OCI-LY1 (cell line): ENCODE measurements around the gene SERPINA3.

Source experiments
- H2AFZ ChIP-seq: fragments of 200-600 bp; sonication (generic), shearing (Covaris generic); 2 replicates; pipeline ENCODE4 v1.6.0; 2014; ENCODE audit warnings: antibody characterized with exemption, mild to moderate bottlenecking, low read length
- H3F3A ChIP-seq: fragments of 200-600 bp; sonication (generic), shearing (Covaris generic); 2 replicates; pipeline ENCODE4 v1.6.0; 2014; ENCODE audit warnings: mild to moderate bottlenecking, antibody characterized with exemption, low read length, moderate library complexity; ENCODE audit not compliant: insufficient read depth
- H3K27ac ChIP-seq: fragments of 200-600 bp; sonication (generic); 2 replicates; pipeline ENCODE4 v1.5.1; 2014; ENCODE audit warnings: low read length, mixed run types, mild to moderate bottlenecking, low read depth; ENCODE audit not compliant: poor library complexity, severe bottlenecking
- H3K27me3 ChIP-seq: fragments of 200-600 bp; sonication (generic); 2 replicates; pipeline ENCODE4 v1.6.0; 2014; ENCODE audit warnings: antibody characterized with exemption, mild to moderate bottlenecking, low read length, moderate library complexity; ENCODE audit not compliant: insufficient read depth
- H3K36me3 ChIP-seq: fragments of 200-600 bp; sonication (generic); 2 replicates; pipeline ENCODE4 v1.6.1; 2014; ENCODE audit warnings: mild to moderate bottlenecking, antibody characterized with exemption, low read length, moderate library complexity, mixed read lengths; ENCODE audit not compliant: insufficient read depth
- H3K4me1 ChIP-seq: fragments of 200-600 bp; sonication (generic); 2 replicates; pipeline ENCODE4 v1.5.1; 2014; ENCODE audit warnings: mild to moderate bottlenecking, low read length, moderate library complexity; ENCODE audit not compliant: insufficient read depth, severe bottlenecking
- H3K4me2 ChIP-seq: fragments of 200-600 bp; sonication (generic), shearing (Covaris generic); 2 replicates; pipeline ENCODE4 v1.6.1; 2014; ENCODE audit warnings: low read length
- H3K4me3 ChIP-seq: fragments of 200-600 bp; sonication (generic); 2 replicates; pipeline ENCODE4 v1.5.1; 2014; ENCODE audit warnings: low read length, low read depth, mild to moderate bottlenecking, mixed read lengths; ENCODE audit not compliant: poor library complexity, severe bottlenecking
- H3K79me2 ChIP-seq: fragments of 200-600 bp; shearing (Covaris generic); 2 replicates; pipeline ENCODE4 v1.6.1; 2016; ENCODE audit warnings: mixed run types, low read length, mixed read lengths; ENCODE audit not compliant: insufficient read depth
- H3K9ac ChIP-seq: fragments of 200-600 bp; sonication (generic), shearing (Covaris generic); 2 replicates; pipeline ENCODE4 v1.6.1; 2014; ENCODE audit warnings: mild to moderate bottlenecking, low read length, mixed read lengths
- H3K9me2 ChIP-seq: fragments of 200-600 bp; sonication (generic), shearing (Covaris generic); 2 replicates; pipeline ENCODE4 v1.6.1; 2014; ENCODE audit warnings: low read depth, mild to moderate bottlenecking, low read length, mixed read lengths
- H3K9me3 ChIP-seq: fragments of 200-600 bp; shearing (Covaris generic); 2 replicates; pipeline ENCODE4 v1.6.1; 2014; ENCODE audit warnings: low read length, mixed read lengths
- H4K20me1 ChIP-seq: fragments of 200-600 bp; sonication (generic), shearing (Covaris generic); 2 replicates; pipeline ENCODE4 v1.6.0; 2016; ENCODE audit warnings: mild to moderate bottlenecking, low read length; ENCODE audit not compliant: insufficient read depth
- CTCF ChIP-seq: fragments of 200-600 bp; sonication (generic), shearing (Covaris generic); IDR thresholded peaks from 2 replicates; pipeline ENCODE4 v1.5.1; 2017; ENCODE audit warnings: mild to moderate bottlenecking, antibody characterized with exemption, low read length, moderate library complexity, mixed read lengths
- EZH2 ChIP-seq: fragments of 200-600 bp; sonication (generic), shearing (Covaris generic); IDR thresholded peaks from 2 replicates; pipeline ENCODE4 v1.8.0; 2017; ENCODE audit warnings: borderline replicate concordance, mixed run types, mild to moderate bottlenecking, antibody characterized with exemption, low read length, moderate library complexity, mixed read lengths

Gene SERPINA3

GRCh38 chr14:94632305-94632590, 20.1 kb downstream of the SERPINA3 start:
- H3K36me3 ChIP-seq, result no peaks in the 10 kb centered on the region
- no peaks in the 10 kb centered on the region for H4K20me1 ChIP-seq
- H3F3A ChIP-seq, result no peaks in the 10 kb centered on the region
- H3K9me3 ChIP-seq, result no peaks in the 10 kb centered on the region
- H3K27ac ChIP-seq, result no peak overlapping the region
- no peaks in the 10 kb centered on the region for H3K79me2 ChIP-seq
- H2AFZ ChIP-seq, result no peak overlapping the region
- no peak for TF ChIP-seq CTCF
- no peak for TF ChIP-seq EZH2
- H3K9me2 ChIP-seq, result no peaks in the 10 kb centered on the region
- H3K27me3 ChIP-seq, result peaks cover 4% of the 10 kb centered on the region
- no peak overlapping the region for H3K4me2 ChIP-seq
- no peak overlapping the region for H3K4me3 ChIP-seq
- H3K4me1 ChIP-seq, result no peaks in the 10 kb centered on the region
- no peak overlapping the region for H3K9ac ChIP-seq

- Histone ChIP-seq H2AFZ (no peak overlapping the region), H3K4me1 (no peaks in the 10 kb centered on the region), H3K27me3 (peaks cover 4% of the 10 kb centered on the region), H3K36me3 (no peaks in the 10 kb centered on the region), H3K4me2 (no peak overlapping the region), H3K79me2 (no peaks in the 10 kb centered on the region), H3F3A (no peaks in the 10 kb centered on the region), H3K27ac (no peak overlapping the region), H3K9me3 (no peaks in the 10 kb centered on the region), H3K9me2 (no peaks in the 10 kb centered on the region), H4K20me1 (no peaks in the 10 kb centered on the region), H3K9ac (no peak overlapping the region), H3K4me3 (no peak overlapping the region)
- TF ChIP-seq CTCF, result no peak
- no peak for TF ChIP-seq EZH2
Measured at GRCh38 chr14:94633121-94633520, 20.9 kb downstream of the SERPINA3 start.

GRCh38 chr14:94635154-94635553, 23.0 kb downstream of the SERPINA3 start:
- Histone ChIP-seq H4K20me1 (no peaks in the 10 kb centered on the region), H3K9me2 (no peaks in the 10 kb centered on the region)

More at GRCh38 chr14:94635154-94635553, 23.0 kb downstream of the SERPINA3 start:
- Histone ChIP-seq H3K4me1 (no peaks in the 10 kb centered on the region), H3K27me3 (peaks cover 4% of the 10 kb centered on the region), H3K27ac (no peak overlapping the region), H3K4me2 (no peak overlapping the region), H3K79me2 (no peaks in the 10 kb centered on the region), H3F3A (no peaks in the 10 kb centered on the region), H3K9ac (no peak overlapping the region), H3K9me3 (no peaks in the 10 kb centered on the region), H2AFZ (no peak overlapping the region), H3K36me3 (no peaks in the 10 kb centered on the region), H3K4me3 (no peak overlapping the region)
- TF ChIP-seq CTCF (no peak), EZH2 (no peak)
